Hepatocyte (in vitro differentiated cells): Measurements from ENCODE around the gene RGS6.

Experiments
- CTCF ChIP-seq: fragments of 200-600 bp; sonication (generic); IDR thresholded peaks from 2 replicates; pipeline ENCODE4 v1.5.1; 2016; ENCODE audit warnings: antibody characterized with exemption, mild to moderate bottlenecking; ENCODE audit not compliant: poor library complexity
- EZH2phosphoT487 ChIP-seq: fragments of 200-600 bp; sonication (generic); IDR thresholded peaks from one replicate; pipeline ENCODE4 v1.6.1; 2018; ENCODE audit warnings: antibody characterized with exemption, mild to moderate bottlenecking, low read depth, moderate library complexity; ENCODE audit not compliant: unreplicated experiment, severe bottlenecking

DNA sequence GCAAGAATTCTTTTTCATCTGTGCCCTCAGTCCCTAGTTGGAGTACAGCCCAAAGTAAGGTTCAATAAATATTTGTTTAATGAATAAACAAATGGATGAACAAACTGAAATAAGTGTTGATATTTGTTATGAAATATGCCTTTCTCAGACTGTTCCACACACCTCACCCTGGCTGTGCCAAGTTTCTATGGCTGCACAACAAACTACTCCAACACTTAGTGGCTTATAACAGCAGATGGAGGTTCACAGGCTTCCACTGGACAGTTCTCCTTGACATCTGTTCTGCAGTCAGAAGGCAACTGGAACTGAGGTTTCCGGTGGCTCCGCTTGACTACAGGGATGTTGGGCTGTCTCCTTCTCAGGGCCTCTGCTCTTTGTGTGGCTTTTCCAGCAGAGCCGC lies 197.1 kb downstream of the RGS6 start:
- TF ChIP-seq EZH2phosphoT487 (no peak), CTCF (no peak)
